H1 (cell line): ENCODE data around the gene RALGAPB. TPM values are rescaled to one million over a fixed set of nuclear protein-coding genes. Genes with fewer than 3 reads are reported as not detected.

Source experiments
- BRCA1 ChIP-seq: IDR thresholded peaks from 2 replicates; pipeline ENCODE4 v1.6.1; 2012; ENCODE audit warnings: low read depth, low read length, improper control_type of control experiment
- CHD7 ChIP-seq: fragments of 300-600 bp; sonication (generic); IDR thresholded peaks from 2 replicates; pipeline ENCODE4 v1.7.1; 2012; ENCODE audit warnings: low read length, moderate library complexity, mild to moderate bottlenecking, inconsistent platforms; ENCODE audit not compliant: insufficient replicate concordance
- CTBP2 ChIP-seq: IDR thresholded peaks from 2 replicates; pipeline ENCODE4 v1.7.0; 2011; ENCODE audit warnings: borderline replicate concordance, mild to moderate bottlenecking, moderate library complexity, mixed read lengths, low read length; ENCODE audit not compliant: insufficient read depth, insufficient read length
- CTCF ChIP-seq, 3 experiments: IDR thresholded peaks; 1 replicate in 2 of 3; 2 replicates in 1 of 3; pipeline versions ENCODE4 v1.5.1 to v1.6.1; 2011; ENCODE audit warnings: low read length in 3 of 3, mild to moderate bottlenecking in 3 of 3, inconsistent platforms in 2 of 3, low read depth in 1 of 3, moderate library complexity in 1 of 3; ENCODE audit not compliant: insufficient read depth in 1 of 3; ENCODE audit errors: control extremely low read depth in 1 of 3
- KDM5A ChIP-seq: fragments of 200-600 bp; IDR thresholded peaks from 2 replicates; pipeline ENCODE4 v1.7.1; 2012; ENCODE audit warnings: mild to moderate bottlenecking, low read length, inconsistent platforms, mixed read lengths
- POLR2A ChIP-seq, 2 experiments: IDR thresholded peaks; 1 replicate in 1 of 2; 2 replicates in 1 of 2; pipeline ENCODE4 v1.6.1; 2011; ENCODE audit warnings: low read depth in 2 of 2, low read length in 2 of 2, mild to moderate bottlenecking in 2 of 2; ENCODE audit errors: control extremely low read depth in 1 of 2
- SP1 ChIP-seq: IDR thresholded peaks from 2 replicates; pipeline ENCODE4 v1.6.1; 2011; ENCODE audit warnings: low read depth, low read length
- SUZ12 ChIP-seq: fragments of 200-600 bp; sonication (generic); IDR thresholded peaks from 2 replicates; pipeline ENCODE4 v1.6.1; 2012; ENCODE audit warnings: mild to moderate bottlenecking, inconsistent platforms, low read length, moderate library complexity, mixed read lengths
- polyA plus RNA-seq, 7 experiments: library from polyadenylated mRNA; depleted of rRNA in 3 of 7; stranded (reverse) in 5 of 7; unstranded in 2 of 7; fragments of >200 nt in 5 of 7; fragments of 200-250 nt in 2 of 7; gene quantifications; 1 replicate in 5 of 7; 2 replicates in 1 of 7; 4 replicates in 1 of 7; pipeline versions ENCODE4 v1.2.1 to v1.2.3, GENCODE V29; 2011 to 2013; ENCODE audit warnings: missing spikeins in 2 of 7, mixed read lengths in 2 of 7
- total RNA-seq: library from RNA; stranded (reverse); fragmentation: NEBNext Ultra II Directional; extraction: Animal tissue kit (Norgen Biotek cat#: 25700); gene quantifications from 2 replicates; pipeline ENCODE4 v1.2.1, GENCODE V29; 2021

RALGAPB gene
- total and polyA plus RNA-seq, 2 of the 8 experiments (the other 6 are each of a cell fraction or from before 2014, with no cell fraction given), result 10.6 to 35.1 TPM

GRCh38 chr20:38545771-38546170 lies 73.1 kb downstream of the RALGAPB start (continued):
- no peak for TF ChIP-seq CHD7
- no peak for TF ChIP-seq SUZ12
- no peak for TF ChIP-seq KDM5A
- TF ChIP-seq POLR2A (IDR thresholded peaks at IDR 0.05; ENCODE audit: control extremely low read depth in 1 of 2, low read depth in 2 of 2, low read length in 2 of 2), result no peak
- no peak for TF ChIP-seq CTCF (IDR thresholded peaks at IDR 0.05; ENCODE audit: control extremely low read depth in 1 of 3, insufficient read depth in 1 of 3, low read depth in 1 of 3, low read length in 3 of 3)
- TF ChIP-seq CTBP2, result no peak
- no peak for TF ChIP-seq BRCA1
- no peak for TF ChIP-seq SP1
